K562 treated with DMSO at 1 percent for 12 hours (cell line): ENCODE measurements around the gene IDH3A. TPM values are rescaled to one million over a fixed set of nuclear protein-coding genes. Genes with fewer than 3 reads are reported as not detected.

ENCODE experiments used
- total RNA-seq: library from RNA; unstranded; fragments of 300-600 nt; gene quantifications from 2 replicates; pipeline ENCODE4 v1.2.3, GENCODE V29; 2022; ENCODE audit not compliant: insufficient read depth

The IDH3A gene
- total RNA-seq, result 22.3 and 50.6 TPM in 2 replicates

DNA sequence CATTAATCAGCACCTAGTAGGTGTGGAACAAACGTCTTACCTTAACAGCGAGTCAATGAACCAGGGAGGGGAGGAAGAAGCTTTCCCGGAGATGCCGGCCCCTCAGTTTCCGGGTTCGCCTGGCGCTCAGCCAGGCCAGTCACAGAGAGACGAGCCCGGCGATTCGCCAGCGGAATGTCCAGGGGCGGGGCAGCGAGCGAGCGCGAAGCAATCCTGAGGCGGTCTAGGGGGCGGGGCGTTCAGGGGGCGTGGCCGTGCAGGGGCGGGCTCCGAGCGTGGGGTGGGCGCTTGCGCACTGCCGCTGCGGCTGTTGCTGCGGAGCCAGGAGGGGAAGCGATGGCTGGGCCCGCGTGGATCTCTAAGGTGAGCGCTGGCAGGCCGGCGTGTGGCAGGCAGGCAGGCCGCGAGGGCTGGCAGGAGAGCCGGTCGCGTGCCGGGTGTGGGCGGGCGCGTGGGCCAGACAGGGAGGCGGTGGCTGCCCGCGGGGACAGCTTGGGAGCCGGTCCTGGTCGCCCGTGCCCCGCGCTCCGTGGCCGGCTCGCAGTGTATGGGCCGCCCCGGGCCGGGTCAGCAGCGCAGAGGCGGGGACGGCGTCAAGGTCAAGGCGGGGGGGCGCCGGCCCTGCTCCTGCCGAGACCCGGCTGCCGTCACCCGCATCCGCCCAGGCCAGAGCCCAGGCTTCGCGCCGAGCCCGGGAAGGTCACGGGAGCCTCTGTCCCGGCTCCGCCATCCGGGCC, at the start of gene IDH3A:
Gene IDH3A (plus strand): TSS at position 295 of the 737 bp plus-strand sequence. CDS start 42 bp downstream, at position 337.

DNA sequence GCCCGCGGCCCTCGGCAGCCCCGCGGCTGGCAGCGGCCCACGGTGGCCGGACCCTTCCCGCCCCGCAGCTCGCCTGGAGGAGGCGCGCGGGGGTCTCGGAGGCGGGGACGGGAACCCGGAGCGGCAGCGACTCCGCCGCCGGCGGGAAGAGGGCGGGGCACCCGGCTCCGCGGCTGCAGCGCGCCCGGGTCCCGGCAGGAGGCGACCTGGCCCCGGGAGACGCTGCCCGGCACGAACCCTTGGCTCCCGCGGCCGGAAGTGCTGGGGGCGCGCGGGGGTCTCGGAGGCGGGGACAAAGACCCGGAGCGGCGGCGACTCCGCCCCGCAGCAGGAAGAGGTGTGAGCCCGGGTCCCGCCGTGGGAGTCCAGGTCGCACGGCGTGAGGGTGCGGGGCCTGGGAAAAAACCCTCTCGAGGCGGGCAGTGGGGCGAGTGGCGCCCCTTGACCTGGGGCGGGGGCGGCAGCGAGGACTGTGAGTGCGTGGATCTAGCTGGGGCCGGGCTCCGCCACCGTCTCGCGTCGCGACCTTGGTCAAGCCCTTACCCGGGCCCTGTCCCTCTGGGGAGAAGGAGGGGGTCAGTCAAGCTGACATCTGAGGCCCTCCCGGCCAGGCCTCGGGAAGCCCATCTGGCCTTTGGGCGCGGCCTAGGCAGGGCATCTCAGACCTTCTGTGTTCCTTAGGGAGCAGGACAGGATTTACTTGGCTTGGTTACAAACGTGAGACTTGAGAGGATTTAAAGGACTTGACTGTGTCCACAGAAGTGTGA, 17.7 kb upstream of the IDH3A start, which contains the start of gene CIB2:
Gene CIB2 (minus strand): TSS at position 151 of the 767 bp plus-strand sequence. CDS start 230 bp downstream, outside the sequence.

Other genes starting within 250 kb of the IDH3A start
- gene TBC1D2B, start 71.7 kb upstream of the IDH3A start, total RNA-seq, result 7.2 and 20.8 TPM in 2 replicates
- not detected in 2 replicates for gene SH2D7, start 56.8 kb upstream of the IDH3A start, total RNA-seq
- gene CIB2, start 17.9 kb upstream of the IDH3A start, total RNA-seq, result 29.5 and 41.7 TPM in 2 replicates
- gene ACSBG1, start 85.2 kb downstream of the IDH3A start, total RNA-seq, result 1.5 and 4.7 TPM in 2 replicates
- 0.78 and 0.96 TPM in 2 replicates for gene DNAJA4, start 115.2 kb downstream of the IDH3A start, total RNA-seq
- 51.5 and 57.5 TPM in 2 replicates for gene SKIC8, start 150.2 kb downstream of the IDH3A start, total RNA-seq
- gene CRABP1, start 191.0 kb downstream of the IDH3A start, total RNA-seq, result not detected in 2 replicates